Measurements from ENCODE around the gene NDUFV2.

GRCh38 chr18:9130806-9131205, 28.3 kb downstream of the NDUFV2 start:
- TF ChIP-seq CTCF (IDR thresholded peaks at IDR 0.05) = no peak
- TF ChIP-seq POLR2A (IDR thresholded peaks at IDR 0.05) = no peak
- TF ChIP-seq EP300 (IDR thresholded peaks at IDR 0.05) = no peak

All from tibial nerve (tissue), 4 donors.